ENCODE results near the gene TNS1. TPM values are rescaled to one million over a fixed set of nuclear protein-coding genes. Genes with fewer than 3 reads are reported as not detected.

Gene TNS1
- total RNA-seq, 6 experiments from 2014 or later = 113 to 139 (median 126) TPM

GRCh38 chr2:217831306-217831705 lies 171.5 kb downstream of the TNS1 start:
- no peak for TF ChIP-seq CTCF (IDR thresholded peaks at IDR 0.05)
- H3K4me3 Mint-ChIP-seq = no peak overlapping the region

GRCh38 chr2:217830807-217831206 lies 172.0 kb downstream of the TNS1 start:
- H3K27me3 Mint-ChIP-seq (ENCODE audit: insufficient read depth) = peaks cover 7% of the 10 kb centered on the region

More at GRCh38 chr2:217831306-217831705, 171.5 kb downstream of the TNS1 start:
- H3K9me3 Mint-ChIP-seq = no peaks in the 10 kb centered on the region
- H3K27me3 Mint-ChIP-seq (ENCODE audit: insufficient read depth) = peaks cover 7% of the 10 kb centered on the region
- no peak overlapping the region for H3K27ac Mint-ChIP-seq
- DNase-seq = no peak
- peaks cover 21% of the 10 kb centered on the region for H3K36me3 Mint-ChIP-seq (ENCODE audit: low read depth)
- peaks cover 13% of the 10 kb centered on the region for H3K4me1 Mint-ChIP-seq (ENCODE audit: low read depth)

GRCh38 chr2:217830061-217830460 lies 172.7 kb downstream of the TNS1 start:
- Mint-ChIP-seq H3K36me3 (ENCODE audit: low read depth) (peaks cover 19% of the 10 kb centered on the region), H3K9me3 (no peaks in the 10 kb centered on the region), H3K4me3 (no peak overlapping the region), H3K4me1 (ENCODE audit: low read depth) (peaks cover 1% of the 10 kb centered on the region), H3K27ac (no peak overlapping the region), H3K27me3 (ENCODE audit: insufficient read depth) (peaks cover 11% of the 10 kb centered on the region)
- no peak for TF ChIP-seq CTCF (IDR thresholded peaks at IDR 0.05)
- DNase-seq = no peak

More at GRCh38 chr2:217830807-217831206, 172.0 kb downstream of the TNS1 start:
- no peak for DNase-seq
- no peak overlapping the region for H3K4me3 Mint-ChIP-seq
- TF ChIP-seq CTCF (IDR thresholded peaks at IDR 0.05) = no peak
- peaks cover 8% of the 10 kb centered on the region for H3K4me1 Mint-ChIP-seq (ENCODE audit: low read depth)
- H3K27ac Mint-ChIP-seq = no peak overlapping the region
- H3K9me3 Mint-ChIP-seq = no peaks in the 10 kb centered on the region
- peaks cover 19% of the 10 kb centered on the region for H3K36me3 Mint-ChIP-seq (ENCODE audit: low read depth)

- Mint-ChIP-seq H3K9me3 (no peaks in the 10 kb centered on the region), H3K4me1 (ENCODE audit: low read depth) (no peaks in the 10 kb centered on the region; the same call in 1 of the 2 replicates), H3K27me3 (ENCODE audit: insufficient read depth) (peaks cover 14% of the 10 kb centered on the region), H3K4me3 (no peak overlapping the region), H3K27ac (no peak overlapping the region), H3K36me3 (ENCODE audit: low read depth) (peaks cover 20% of the 10 kb centered on the region)
- no peak for TF ChIP-seq CTCF (IDR thresholded peaks at IDR 0.05)
- DNase-seq = no peak
These were observed 173.4 kb downstream of the TNS1 start for GRCh38 chr2:217829420-217829819.

GRCh38 chr2:217828336-217828735 lies 174.5 kb downstream of the TNS1 start:
- H3K27ac Mint-ChIP-seq = no peak overlapping the region
- H3K4me3 Mint-ChIP-seq = no peak overlapping the region
- H3K36me3 Mint-ChIP-seq (ENCODE audit: low read depth) = peaks cover 22% of the 10 kb centered on the region
- H3K27me3 Mint-ChIP-seq (ENCODE audit: insufficient read depth) = peaks cover 14% of the 10 kb centered on the region
- no peak for DNase-seq
- H3K4me1 Mint-ChIP-seq (ENCODE audit: low read depth) = no peaks in the 10 kb centered on the region
- no peaks in the 10 kb centered on the region for H3K9me3 Mint-ChIP-seq
- no peak for TF ChIP-seq CTCF (IDR thresholded peaks at IDR 0.05)

All from HFFc6 (cell line).